HG02610 (cell line): ENCODE measurements around the gene PDLIM5.

Experiments used
- ATAC-seq: cut with Tn5 transposase; IDR thresholded peaks from one replicate; pipeline ENCODE4 v1.9.1; 2021; ENCODE audit warnings: mild to moderate bottlenecking, moderate library complexity; ENCODE audit not compliant: unreplicated experiment

Gene PDLIM5

GRCh38 chr4:94426783-94427182, 25.0 kb upstream of the PDLIM5 start:
- ATAC-seq = no peak

- ATAC-seq = no peak
Measured at GRCh38 chr4:94428884-94429283, 22.9 kb upstream of the PDLIM5 start.

- no peak for ATAC-seq
Measured at GRCh38 chr4:94430406-94430805, 21.3 kb upstream of the PDLIM5 start.

- ATAC-seq = no peak
Measured at GRCh38 chr4:94431388-94431787, 20.4 kb upstream of the PDLIM5 start.

- ATAC-seq = no peak
Measured at GRCh38 chr4:94434505-94434904, 17.2 kb upstream of the PDLIM5 start.

- no peak for ATAC-seq
Measured at GRCh38 chr4:94435874-94436273, 15.9 kb upstream of the PDLIM5 start.

- no peak for ATAC-seq
Measured at GRCh38 chr4:94436512-94436911, 15.2 kb upstream of the PDLIM5 start.

GRCh38 chr4:94439606-94440005, 12.1 kb upstream of the PDLIM5 start:
- no peak for ATAC-seq

GRCh38 chr4:94441838-94442237, 9.9 kb upstream of the PDLIM5 start:
- no peak for ATAC-seq

GRCh38 chr4:94442251-94442650, 9.5 kb upstream of the PDLIM5 start:
- ATAC-seq = no peak

- no peak for ATAC-seq
Measured at GRCh38 chr4:94446386-94446785, 5.4 kb upstream of the PDLIM5 start.

- no peak for ATAC-seq
Measured at GRCh38 chr4:94447754-94448411, 3.9 kb upstream of the PDLIM5 start.

GRCh38 chr4:94448815-94449375, 2.8 kb upstream of the PDLIM5 start:
- no peak for ATAC-seq

GRCh38 chr4:94451051-94451694, 569 bp upstream of the PDLIM5 start:
- ATAC-seq = no peak

- no peak for ATAC-seq
Measured at GRCh38 chr4:94452476-94453371, 982 bp downstream of the PDLIM5 start.

GRCh38 chr4:94453391-94453963, 1.7 kb downstream of the PDLIM5 start:
- no peak for ATAC-seq

- ATAC-seq = no peak
Measured at GRCh38 chr4:94454405-94454804, 2.7 kb downstream of the PDLIM5 start.

GRCh38 chr4:94455081-94455480, 3.3 kb downstream of the PDLIM5 start:
- no peak for ATAC-seq

- no peak for ATAC-seq
Measured at GRCh38 chr4:94457692-94458106, 6.0 kb downstream of the PDLIM5 start.

- ATAC-seq = no peak
Measured at GRCh38 chr4:94458682-94459081, 6.9 kb downstream of the PDLIM5 start.
